Measurements from ENCODE around the gene MARK2.

DNA sequence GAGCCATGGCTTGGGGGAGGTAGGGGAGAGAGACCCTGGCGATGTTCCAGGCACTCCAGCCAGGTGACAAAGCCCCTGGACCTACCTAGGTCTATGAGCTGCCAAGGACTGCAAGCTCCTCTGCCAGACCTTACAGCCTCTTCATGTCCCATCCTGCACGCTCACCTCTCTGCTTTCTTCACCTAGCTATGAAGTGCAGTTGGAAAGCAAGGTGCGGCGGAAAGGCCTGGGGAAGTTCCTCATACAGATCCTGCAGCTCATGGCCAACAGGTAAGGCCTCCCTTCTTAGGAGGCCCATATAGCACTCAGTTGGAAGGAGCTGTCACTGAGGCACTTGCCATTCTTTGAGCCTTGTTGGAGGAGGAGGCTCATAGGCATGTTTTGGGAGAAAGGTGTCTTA, 113.7 kb downstream of the MARK2 start:
- TF ChIP-seq, protein P1, sequence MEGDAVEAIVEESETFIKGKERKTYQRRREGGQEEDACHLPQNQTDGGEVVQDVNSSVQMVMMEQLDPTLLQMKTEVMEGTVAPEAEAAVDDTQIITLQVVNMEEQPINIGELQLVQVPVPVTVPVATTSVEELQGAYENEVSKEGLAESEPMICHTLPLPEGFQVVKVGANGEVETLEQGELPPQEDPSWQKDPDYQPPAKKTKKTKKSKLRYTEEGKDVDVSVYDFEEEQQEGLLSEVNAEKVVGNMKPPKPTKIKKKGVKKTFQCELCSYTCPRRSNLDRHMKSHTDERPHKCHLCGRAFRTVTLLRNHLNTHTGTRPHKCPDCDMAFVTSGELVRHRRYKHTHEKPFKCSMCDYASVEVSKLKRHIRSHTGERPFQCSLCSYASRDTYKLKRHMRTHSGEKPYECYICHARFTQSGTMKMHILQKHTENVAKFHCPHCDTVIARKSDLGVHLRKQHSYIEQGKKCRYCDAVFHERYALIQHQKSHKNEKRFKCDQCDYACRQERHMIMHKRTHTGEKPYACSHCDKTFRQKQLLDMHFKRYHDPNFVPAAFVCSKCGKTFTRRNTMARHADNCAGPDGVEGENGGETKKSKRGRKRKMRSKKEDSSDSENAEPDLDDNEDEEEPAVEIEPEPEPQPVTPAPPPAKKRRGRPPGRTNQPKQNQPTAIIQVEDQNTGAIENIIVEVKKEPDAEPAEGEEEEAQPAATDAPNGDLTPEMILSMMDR (IDR thresholded peaks at IDR 0.05) = no peak
- TF ChIP-seq POLR2A (IDR thresholded peaks at IDR 0.05) = no peak
- no peak for TF ChIP-seq EP300 (IDR thresholded peaks at IDR 0.05)

Data from sigmoid colon (tissue), 4 donors.